ENCODE results near the gene FAM20B.
"Not testable (repeated sequence)": the region's sequence is repeated elsewhere in the genome, so short reads cannot be mapped to it uniquely, and the experiment has no call there.

The FAM20B gene

DNA sequence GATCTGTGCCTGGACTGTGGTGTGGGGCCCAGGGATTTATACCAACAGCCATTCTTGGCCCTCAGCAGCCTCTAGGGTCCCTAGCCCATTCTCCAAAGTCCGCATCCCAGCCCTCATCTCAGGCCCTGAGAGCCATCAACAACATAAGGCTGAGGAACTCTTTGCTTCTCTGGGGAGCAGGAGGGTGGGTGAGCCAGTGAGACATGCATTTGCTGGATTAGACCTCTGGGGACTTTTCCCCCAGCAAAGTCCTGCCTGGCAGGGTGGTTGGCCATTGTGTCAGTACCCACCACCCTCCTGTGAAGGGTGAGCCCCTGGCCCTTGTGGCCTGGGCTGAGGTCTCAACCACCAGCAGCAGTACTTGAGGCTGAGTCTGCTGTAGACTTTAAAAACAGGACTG, 24.2 kb upstream of the FAM20B start:
- no peak overlapping the region for H3K27ac ChIP-seq (ENCODE audit: low read depth, low read length)
- H3K4me3 ChIP-seq (ENCODE audit: low read length): no peak overlapping the region
- TF ChIP-seq, protein P1, sequence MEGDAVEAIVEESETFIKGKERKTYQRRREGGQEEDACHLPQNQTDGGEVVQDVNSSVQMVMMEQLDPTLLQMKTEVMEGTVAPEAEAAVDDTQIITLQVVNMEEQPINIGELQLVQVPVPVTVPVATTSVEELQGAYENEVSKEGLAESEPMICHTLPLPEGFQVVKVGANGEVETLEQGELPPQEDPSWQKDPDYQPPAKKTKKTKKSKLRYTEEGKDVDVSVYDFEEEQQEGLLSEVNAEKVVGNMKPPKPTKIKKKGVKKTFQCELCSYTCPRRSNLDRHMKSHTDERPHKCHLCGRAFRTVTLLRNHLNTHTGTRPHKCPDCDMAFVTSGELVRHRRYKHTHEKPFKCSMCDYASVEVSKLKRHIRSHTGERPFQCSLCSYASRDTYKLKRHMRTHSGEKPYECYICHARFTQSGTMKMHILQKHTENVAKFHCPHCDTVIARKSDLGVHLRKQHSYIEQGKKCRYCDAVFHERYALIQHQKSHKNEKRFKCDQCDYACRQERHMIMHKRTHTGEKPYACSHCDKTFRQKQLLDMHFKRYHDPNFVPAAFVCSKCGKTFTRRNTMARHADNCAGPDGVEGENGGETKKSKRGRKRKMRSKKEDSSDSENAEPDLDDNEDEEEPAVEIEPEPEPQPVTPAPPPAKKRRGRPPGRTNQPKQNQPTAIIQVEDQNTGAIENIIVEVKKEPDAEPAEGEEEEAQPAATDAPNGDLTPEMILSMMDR (IDR thresholded peaks at IDR 0.05; ENCODE audit: low read depth, low read length, poor library complexity, severe bottlenecking): no peak
- no peak for TF ChIP-seq EZH2phosphoT487 (IDR thresholded peaks at IDR 0.05; ENCODE audit: borderline replicate concordance, low read length)
- H3K9me2 ChIP-seq (replicated peaks; ENCODE audit: control insufficient read depth, low read length): no peaks in the 10 kb centered on the region
- H3K9me3 ChIP-seq (ENCODE audit: control insufficient read depth, insufficient read depth, low read length): no peaks in the 10 kb centered on the region
- H3K4me2 ChIP-seq (ENCODE audit: low read length): no peak overlapping the region
- H3K79me2 ChIP-seq (ENCODE audit: control insufficient read depth, low read length): no peaks in the 10 kb centered on the region
- H3F3A ChIP-seq (ENCODE audit: control insufficient read depth, insufficient read depth): no peaks in the 10 kb centered on the region
- no peaks in the 10 kb centered on the region for H3K36me3 ChIP-seq (ENCODE audit: control insufficient read depth, low read length)
- H3K4me1 ChIP-seq (ENCODE audit: control insufficient read depth, low read length): peaks cover 27% of the 10 kb centered on the region
- no peaks in the 10 kb centered on the region for H3K27me3 ChIP-seq (ENCODE audit: control insufficient read depth, low read length)
- no peaks in the 10 kb centered on the region for H4K20me1 ChIP-seq (ENCODE audit: control insufficient read depth, insufficient read depth, low read depth, low read length)

GRCh38 chr1:179002064-179002463, 23.6 kb upstream of the FAM20B start:
- H3K79me2 ChIP-seq (ENCODE audit: control insufficient read depth, low read length): not testable (repeated sequence)

GRCh38 chr1:179002552-179003345, 22.9 kb upstream of the FAM20B start:
- peak overlapping the region; percentile 33; the same call in 1 of the 2 replicates for H3K4me3 ChIP-seq (ENCODE audit: low read length)
- H3K4me2 ChIP-seq (ENCODE audit: low read length): peak overlapping the region; percentile 44
- H3K36me3 ChIP-seq (ENCODE audit: control insufficient read depth, low read length): no peaks in the 10 kb centered on the region
- H3F3A ChIP-seq (ENCODE audit: control insufficient read depth, insufficient read depth): no peaks in the 10 kb centered on the region
- H3K4me1 ChIP-seq (ENCODE audit: control insufficient read depth, low read length): peaks cover 27% of the 10 kb centered on the region
- TF ChIP-seq EZH2phosphoT487 (IDR thresholded peaks at IDR 0.05; ENCODE audit: borderline replicate concordance, low read length): no peak
- TF ChIP-seq, protein P1 (IDR thresholded peaks at IDR 0.05; ENCODE audit: low read depth, low read length, poor library complexity, severe bottlenecking): peak; percentile 98
- H3K9me3 ChIP-seq (ENCODE audit: control insufficient read depth, insufficient read depth, low read length): no peaks in the 10 kb centered on the region
- H3K79me2 ChIP-seq (ENCODE audit: control insufficient read depth, low read length): no peaks in the 10 kb centered on the region
- H3K27me3 ChIP-seq (ENCODE audit: control insufficient read depth, low read length): no peaks in the 10 kb centered on the region
- no peak overlapping the region for H3K27ac ChIP-seq (ENCODE audit: low read depth, low read length)
- H4K20me1 ChIP-seq (ENCODE audit: control insufficient read depth, insufficient read depth, low read depth, low read length): no peaks in the 10 kb centered on the region
- H3K9me2 ChIP-seq (replicated peaks; ENCODE audit: control insufficient read depth, low read length): no peaks in the 10 kb centered on the region

More at GRCh38 chr1:179002064-179002463, 23.6 kb upstream of the FAM20B start:
- H3F3A ChIP-seq (ENCODE audit: control insufficient read depth, insufficient read depth); H3K27ac ChIP-seq (ENCODE audit: low read depth, low read length); H3K36me3 ChIP-seq (ENCODE audit: control insufficient read depth, low read length); H3K27me3 ChIP-seq (ENCODE audit: control insufficient read depth, low read length); H3K9me3 ChIP-seq (ENCODE audit: control insufficient read depth, insufficient read depth, low read length); H4K20me1 ChIP-seq (ENCODE audit: control insufficient read depth, insufficient read depth, low read depth, low read length); H3K9me2 ChIP-seq (replicated peaks; ENCODE audit: control insufficient read depth, low read length): not testable (repeated sequence)
- H3K4me1 ChIP-seq (ENCODE audit: control insufficient read depth, low read length): peaks cover 27% of the 10 kb centered on the region
- peak overlapping the region; percentile 44; the same call in 1 of the 2 replicates for H3K4me2 ChIP-seq (ENCODE audit: low read length)
- peak overlapping the region; percentile 33; the same call in 1 of the 2 replicates for H3K4me3 ChIP-seq (ENCODE audit: low read length)

- TF ChIP-seq, protein P1 (IDR thresholded peaks at IDR 0.05; ENCODE audit: low read depth, low read length, poor library complexity, severe bottlenecking): no peak
- no peak for TF ChIP-seq EZH2phosphoT487 (IDR thresholded peaks at IDR 0.05; ENCODE audit: borderline replicate concordance, low read length)
- Histone ChIP-seq H3K27me3 (ENCODE audit: control insufficient read depth, low read length) (no peaks in the 10 kb centered on the region), H3K36me3 (ENCODE audit: control insufficient read depth, low read length) (no peaks in the 10 kb centered on the region), H3K79me2 (ENCODE audit: control insufficient read depth, low read length) (no peaks in the 10 kb centered on the region), H3K4me1 (ENCODE audit: control insufficient read depth, low read length) (peaks cover 27% of the 10 kb centered on the region), H3K27ac (ENCODE audit: low read depth, low read length) (no peak overlapping the region), H3K9me2 (replicated peaks; ENCODE audit: control insufficient read depth, low read length) (no peaks in the 10 kb centered on the region), H3K4me3 (ENCODE audit: low read length) (peak overlapping the region; percentile 34), H3F3A (ENCODE audit: control insufficient read depth, insufficient read depth) (no peaks in the 10 kb centered on the region), H4K20me1 (ENCODE audit: control insufficient read depth, insufficient read depth, low read depth, low read length) (no peaks in the 10 kb centered on the region), H3K4me2 (ENCODE audit: low read length) (peak overlapping the region; percentile 44), H3K9me3 (ENCODE audit: control insufficient read depth, insufficient read depth, low read length) (no peaks in the 10 kb centered on the region)
Measured at GRCh38 chr1:179003512-179004066, 22.1 kb upstream of the FAM20B start.

Data from DOHH2 (cell line).